ENCODE data around the gene LASP1.
"Not testable (repeated sequence)": the region's sequence is repeated elsewhere in the genome, so short reads cannot be mapped to it uniquely, and the experiment has no call there.

LASP1 gene

DNA sequence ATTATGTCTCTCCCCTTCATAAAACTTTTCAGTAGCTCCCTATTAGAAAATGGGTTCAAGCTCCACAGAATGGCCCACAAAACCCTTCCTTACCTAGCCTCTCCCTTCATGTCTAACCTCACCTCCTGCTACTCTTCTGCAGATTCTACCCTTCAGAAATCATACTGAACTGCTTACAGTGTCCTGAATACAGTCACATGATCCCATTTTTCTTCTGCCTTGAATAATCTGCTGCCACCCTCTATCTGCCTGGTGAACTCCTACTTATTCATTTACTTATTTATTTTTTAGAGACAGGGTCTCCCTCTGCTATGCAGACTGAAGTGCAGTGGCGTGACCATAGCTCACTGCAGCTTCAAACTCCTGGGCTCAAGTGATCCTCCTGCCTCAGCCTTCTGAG lies 70.5 kb downstream of the LASP1 start:
- no peak for DNase-seq

DNA sequence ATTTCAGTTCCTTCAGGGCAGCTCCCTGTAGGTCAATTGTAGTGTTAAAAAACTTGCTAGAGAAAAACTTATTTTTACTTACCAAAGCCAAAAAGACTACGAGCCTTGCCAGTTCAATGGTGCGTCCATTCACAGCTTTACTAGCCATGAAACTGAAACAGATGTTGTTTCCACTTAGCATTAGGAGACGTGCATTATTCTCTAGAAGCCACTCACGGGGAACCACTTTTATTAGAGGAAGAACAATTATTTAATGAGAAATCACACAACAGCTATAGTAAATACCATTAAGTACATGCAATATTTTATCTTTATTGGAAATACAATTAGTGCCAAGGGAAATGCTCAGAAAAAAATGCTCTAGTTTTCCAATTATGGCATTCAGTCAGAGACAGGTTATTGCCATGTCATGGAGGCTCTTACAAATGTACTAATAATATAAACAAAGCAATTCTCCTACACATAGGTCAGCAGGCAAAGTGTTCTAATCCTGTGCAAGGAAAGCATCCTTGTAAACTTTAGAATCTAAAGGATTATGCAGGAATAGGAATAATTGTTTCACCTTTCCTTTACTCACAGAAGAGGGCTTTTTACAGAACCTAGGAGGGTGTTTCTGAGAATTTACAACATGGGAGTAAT lies 73.0 kb downstream of the LASP1 start:
- no peak for DNase-seq

DNA sequence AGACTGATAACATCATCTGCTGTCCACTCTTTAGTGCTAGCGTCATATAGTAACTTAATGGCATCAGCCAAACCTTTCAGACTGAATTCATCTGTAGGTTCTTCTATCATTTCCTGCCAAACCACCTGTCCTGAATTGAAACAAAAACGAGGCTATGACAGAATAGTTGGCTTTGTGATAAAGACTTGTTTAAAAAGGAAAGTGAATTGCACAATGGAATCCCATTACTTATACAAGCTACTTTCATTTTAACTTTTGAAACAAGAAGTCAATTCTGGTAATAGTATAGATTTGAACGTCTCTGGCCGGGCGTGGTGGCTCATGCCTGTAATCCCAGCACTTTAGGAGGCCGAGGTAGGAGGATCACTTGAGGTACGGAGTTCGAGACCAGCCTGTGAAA lies 73.7 kb downstream of the LASP1 start:
- DNase-seq, result no peak

GRCh38 chr17:38947189-38947588 lies 77.3 kb downstream of the LASP1 start:
- DNase-seq, result no peak

DNA sequence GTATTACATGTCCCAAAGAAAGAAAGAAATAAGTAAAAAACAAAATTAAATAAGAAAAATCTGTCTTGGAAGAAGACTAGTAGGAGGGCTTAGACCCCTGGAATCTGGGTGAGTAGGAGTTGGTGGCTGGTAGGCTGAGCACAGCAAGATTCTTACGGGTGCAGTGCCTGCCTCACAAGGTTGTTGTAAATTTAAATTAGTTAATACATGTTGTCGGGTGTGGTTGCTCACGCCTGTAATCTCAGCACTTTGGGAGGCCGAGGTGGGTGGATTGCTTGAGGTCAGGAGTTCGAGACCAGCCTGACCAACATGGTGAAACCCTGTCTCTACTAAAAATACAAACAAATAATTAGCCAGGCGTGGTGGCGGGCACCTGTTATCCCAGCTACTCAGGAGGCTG lies 83.9 kb downstream of the LASP1 start:
- not testable (repeated sequence) for DNase-seq

GRCh38 chr17:38958326-38958725 lies 88.5 kb downstream of the LASP1 start:
- DNase-seq, result no peak

- no peak for DNase-seq
Measured at GRCh38 chr17:38958756-38959155, 88.9 kb downstream of the LASP1 start.

DNA sequence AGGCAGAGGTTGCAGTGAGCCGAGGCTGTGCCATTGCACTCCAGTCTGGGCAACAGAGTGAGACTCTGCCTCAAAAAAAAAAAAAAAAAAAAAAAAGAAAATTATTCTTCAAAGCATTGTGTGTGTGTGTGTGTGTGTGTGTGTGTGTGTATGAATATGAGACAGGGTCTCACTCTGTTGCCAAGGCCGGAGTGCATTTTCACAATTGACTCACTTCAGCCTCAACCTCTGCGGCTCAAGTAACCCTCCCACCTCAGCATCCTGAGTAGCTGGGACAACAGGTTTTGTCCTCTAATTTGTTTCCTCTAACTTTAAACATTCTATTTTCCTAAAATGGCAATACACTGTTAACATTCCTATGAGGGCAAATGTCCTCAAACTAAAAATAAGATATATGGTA lies 89.7 kb downstream of the LASP1 start:
- no peak for DNase-seq

DNA sequence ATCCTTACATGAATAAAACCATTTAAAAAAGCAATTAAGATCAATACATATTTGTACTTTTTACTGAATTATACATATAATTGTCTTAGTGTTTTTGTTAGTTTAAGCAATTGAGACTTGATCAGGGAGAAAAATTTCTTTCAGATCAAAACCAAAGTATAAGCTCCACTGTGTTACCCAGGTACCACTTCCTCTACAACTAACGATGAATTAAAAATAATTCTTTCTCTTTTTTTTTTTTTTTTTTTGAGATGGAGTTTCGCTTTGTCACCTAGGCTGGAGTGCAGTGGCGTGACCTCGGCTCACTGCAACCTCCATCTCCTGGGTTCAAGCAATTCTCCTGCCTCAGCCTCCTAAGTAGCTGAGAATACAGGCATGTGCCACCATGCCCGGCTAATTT lies 90.5 kb downstream of the LASP1 start:
- DNase-seq, result no peak

- DNase-seq, result no peak
Measured at GRCh38 chr17:38961413-38961812, 91.6 kb downstream of the LASP1 start.

DNA sequence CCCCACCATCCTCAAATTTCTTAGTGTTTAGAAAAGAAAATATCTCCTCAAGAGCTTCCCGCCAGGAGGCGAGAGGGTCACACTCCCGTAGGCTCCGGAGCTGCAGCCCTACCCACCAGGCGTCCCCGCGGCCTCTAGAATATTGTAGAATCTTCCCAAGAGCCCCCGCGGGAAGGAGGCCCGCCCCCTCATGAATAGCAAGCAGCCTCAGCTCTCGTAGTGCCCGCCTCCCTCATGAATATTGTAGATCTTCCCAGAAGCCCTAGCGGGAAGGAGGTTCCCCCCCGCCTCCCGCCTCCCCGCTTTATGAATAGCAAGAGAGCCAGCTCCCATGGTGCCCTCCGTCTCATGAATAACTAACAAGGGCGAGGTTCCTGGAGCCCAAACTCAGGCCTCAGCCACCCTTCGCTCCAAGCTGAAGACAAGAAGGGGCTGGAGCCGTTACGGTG lies 97.5 kb downstream of the LASP1 start, which contains the start of gene FBXO47:
FBXO47 (minus strand) TSS at position 114 of the 449 bp plus-strand sequence. CDS start 4,378 bp downstream, outside the sequence.
- DNase-seq, result peak; percentile 86

DNA sequence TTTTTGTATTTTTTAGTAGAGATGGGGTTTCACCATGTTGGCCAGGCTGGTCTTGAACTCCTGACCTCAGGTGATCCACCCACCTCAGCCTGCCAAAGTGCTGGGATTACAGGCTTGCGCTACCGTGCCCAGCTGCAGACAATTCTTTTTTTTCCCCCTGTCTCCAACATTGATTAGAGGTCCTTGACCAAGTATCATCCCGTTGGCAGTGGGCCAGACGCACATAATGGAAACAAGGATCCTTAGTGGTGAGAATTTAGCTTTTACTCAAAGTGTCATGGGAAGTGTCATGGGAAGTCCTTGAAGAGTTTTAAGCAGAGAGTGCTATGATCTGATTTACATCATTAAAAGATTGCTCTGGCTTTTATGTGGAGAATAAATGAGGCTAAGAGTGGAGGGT lies 99.4 kb downstream of the LASP1 start:
- no peak for DNase-seq

- no peak for DNase-seq
Measured at GRCh38 chr17:38970128-38970527, 100.3 kb downstream of the LASP1 start.

GRCh38 chr17:38970804-38971203 lies 100.9 kb downstream of the LASP1 start:
- DNase-seq, result no peak

All from retina (tissue), 1 donor.